Measurements from ENCODE around the gene HOXB5.

Gene HOXB5

DNA sequence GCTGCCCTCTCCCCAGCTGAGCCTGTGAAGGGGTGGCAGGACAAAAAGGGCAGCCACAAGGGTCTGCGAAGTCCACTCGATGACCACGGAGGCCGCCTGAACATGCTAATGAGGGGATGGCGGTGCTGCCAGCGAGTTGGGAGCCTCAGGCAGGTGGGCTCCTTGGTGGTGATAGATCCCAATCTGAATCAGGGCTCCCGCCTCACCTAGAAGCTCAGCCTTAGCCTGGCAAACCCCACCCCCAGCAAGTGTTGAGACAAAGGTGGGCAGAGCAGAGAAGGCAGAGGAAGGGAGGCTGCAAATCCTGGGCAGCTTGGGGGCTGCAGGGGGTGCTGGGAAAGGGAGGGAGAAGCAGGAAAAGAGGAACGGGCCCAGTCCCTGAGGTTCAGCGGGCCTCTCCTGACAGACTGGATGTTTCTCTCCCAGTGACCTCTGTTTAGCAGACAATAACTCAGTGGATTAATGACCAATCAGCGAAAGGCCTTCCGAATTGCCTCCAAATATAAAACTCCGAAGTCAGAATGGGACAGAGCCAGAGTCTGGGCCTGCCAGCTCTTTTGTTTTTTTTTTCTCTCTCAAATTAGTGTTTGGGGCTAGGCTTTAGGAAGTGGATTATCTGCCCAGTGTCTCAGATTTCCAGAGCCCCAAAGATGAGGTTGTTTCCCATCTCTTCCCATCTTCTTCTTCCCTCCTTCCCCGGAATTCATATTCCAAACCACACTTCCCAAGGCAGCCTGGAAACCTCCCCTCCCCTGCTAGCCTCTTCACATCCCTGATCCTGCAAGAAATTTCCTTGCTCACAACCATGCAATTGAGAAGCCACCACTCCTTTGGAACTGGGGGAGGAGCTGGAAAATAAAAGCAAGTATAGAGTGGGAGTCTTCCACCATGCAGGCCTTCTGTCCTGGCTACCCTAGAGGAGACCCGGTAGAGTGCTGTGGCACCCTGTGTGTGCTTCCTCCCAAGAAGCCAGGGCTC lies 33.5 kb downstream of the HOXB5 start:
- no peak for DNase-seq (ENCODE audit: low read depth in 3 of 3)

DNA sequence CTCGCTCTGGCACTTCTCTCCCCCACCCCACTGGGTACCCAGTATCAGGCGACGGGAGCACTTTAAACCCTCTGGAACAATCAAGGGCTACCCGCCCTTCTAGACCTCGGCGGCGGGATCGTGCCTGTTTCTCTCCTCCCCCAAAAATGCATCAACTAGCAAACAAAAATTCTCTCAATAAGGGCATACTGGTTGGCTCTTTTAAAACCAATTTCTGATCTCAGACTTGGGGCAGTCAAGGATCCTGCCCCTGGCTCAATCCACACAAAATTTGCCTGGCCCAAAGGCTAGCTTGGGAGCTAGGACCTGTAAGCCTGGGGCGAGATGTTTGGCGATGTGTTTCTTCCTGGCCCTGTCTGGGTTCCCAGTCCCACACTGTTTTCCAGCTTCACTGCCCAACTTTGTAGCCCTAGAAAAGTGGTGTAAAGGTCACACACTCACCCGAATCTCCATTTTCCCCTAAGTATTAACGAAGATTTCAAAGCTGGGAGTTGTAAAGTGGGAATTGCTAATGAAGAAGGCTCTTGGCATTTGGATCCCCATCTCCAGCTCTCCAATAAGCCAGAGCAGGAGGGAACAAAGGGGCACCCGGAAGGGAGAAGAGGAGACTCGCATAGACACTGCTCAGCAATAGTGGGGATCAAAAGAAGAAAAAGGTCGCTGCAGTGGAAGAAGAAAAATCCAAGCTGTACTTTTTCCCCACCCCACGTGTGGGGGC lies 34.3 kb downstream of the HOXB5 start:
- no peak for DNase-seq (ENCODE audit: low read depth in 3 of 3)

DNA sequence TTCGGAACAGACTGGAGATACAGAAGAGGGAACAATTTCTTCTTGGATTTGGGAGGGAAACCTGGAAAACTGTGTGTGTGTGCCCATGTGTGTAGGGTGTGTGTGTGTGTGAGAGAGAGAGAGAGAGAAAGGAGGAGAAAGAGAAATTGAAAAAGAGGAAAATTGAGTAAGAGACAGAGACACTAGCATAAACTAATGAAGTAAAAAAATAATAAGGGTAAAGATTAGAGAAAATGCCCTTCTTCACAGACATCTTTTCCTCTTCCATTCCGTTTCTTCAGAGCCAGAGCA lies 34.8 kb downstream of the HOXB5 start:
- DNase-seq (ENCODE audit: low read depth in 3 of 3) = no peak

GRCh38 chr17:48558057-48558830 lies 35.3 kb downstream of the HOXB5 start:
- DNase-seq (ENCODE audit: low read depth in 3 of 3) = no peak

DNA sequence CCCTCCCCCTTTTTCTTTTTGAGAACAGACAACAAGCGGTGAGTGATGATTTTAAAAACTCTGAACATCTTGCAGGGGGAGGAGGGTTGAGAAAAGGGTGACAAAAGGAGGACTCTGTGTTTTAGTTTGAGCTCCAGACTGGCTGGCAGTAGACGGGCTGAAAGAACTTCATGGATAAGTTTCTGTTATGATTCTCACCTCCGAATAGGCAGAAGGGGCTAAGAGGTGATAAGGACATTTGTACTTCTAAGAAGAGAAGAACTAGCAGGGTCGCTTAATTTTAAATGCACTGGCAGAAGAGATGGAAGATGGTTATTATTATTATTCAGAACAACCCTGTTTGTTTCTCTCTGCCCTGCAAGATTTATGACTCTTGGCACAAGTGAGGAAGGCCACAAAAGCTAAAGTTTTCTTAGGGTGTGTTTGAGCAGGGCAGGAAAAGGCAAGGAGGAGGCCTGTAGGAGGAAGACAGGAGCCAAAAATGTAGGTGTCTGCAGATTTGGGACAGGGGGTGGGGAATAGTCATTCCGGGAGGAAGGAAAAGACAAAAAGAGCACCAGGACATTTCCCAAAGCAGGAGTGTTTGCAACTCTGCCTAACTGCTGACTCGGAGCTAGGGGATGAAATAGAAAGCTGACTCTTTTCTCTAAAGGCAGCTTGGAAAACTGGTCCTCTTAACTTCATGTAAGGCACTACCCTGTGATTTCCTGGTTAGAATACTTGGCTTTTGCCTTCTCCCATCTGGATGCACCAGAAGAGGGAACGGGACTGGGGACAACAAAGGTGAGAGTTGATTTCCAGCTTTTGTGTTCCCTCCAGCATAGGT lies 36.8 kb downstream of the HOXB5 start:
- DNase-seq (ENCODE audit: low read depth in 3 of 3) = no peak

- no peak for DNase-seq (ENCODE audit: low read depth in 3 of 3)
Measured at GRCh38 chr17:48556229-48556575, 37.4 kb downstream of the HOXB5 start.

DNA sequence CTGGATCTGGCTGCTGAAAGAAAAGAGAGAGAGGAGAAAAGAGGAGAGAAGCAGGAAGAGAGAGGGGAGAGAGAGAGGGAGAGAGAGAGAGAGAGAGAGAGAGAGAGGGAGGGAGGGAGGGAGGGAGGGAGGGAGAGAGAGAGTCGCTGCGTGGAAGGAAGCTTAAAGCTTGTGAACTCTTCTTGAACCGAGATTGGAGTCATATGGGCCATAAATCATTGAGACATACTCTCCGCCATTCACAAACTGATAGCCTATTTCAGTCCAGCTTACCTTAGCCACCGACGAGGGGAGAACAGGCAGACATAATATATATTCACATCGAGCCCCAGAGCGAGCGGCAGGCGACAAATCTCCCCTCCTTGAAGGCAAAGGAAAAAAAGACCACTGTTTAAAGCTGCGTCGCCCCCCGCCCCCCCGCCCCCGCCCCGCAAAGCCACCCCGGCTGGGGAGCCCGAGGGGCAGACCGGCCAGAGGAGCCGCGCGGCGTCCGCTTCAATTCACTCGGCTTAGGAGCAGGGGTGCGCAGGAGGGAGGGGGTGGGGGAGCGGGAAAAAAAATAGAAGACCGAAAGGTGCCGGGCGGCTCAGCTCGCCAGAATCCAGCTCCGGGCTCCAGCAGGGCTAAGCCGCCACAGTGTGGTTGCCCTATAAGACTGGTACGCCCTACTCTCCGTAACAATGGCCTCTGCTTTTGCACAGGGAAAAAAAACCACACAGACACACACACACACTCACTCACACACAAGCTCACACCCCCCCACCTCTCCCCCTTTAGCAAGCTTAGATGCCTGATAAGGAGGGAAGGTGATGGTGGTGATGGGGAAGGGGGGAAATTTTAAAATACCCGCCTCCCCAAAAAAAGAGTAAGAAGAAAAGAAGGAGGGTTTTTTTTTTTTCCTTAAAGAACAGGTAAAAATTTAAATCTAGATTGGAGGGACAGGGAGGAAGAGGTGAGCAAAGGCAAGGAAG lies 38.0 kb downstream of the HOXB5 start:
- no peak for DNase-seq (ENCODE audit: low read depth in 3 of 3)

GRCh38 chr17:48554412-48555257 lies 38.9 kb downstream of the HOXB5 start:
- DNase-seq (ENCODE audit: low read depth in 3 of 3) = no peak

GRCh38 chr17:48553826-48554225 lies 39.8 kb downstream of the HOXB5 start:
- DNase-seq (ENCODE audit: low read depth in 3 of 3) = no peak

DNA sequence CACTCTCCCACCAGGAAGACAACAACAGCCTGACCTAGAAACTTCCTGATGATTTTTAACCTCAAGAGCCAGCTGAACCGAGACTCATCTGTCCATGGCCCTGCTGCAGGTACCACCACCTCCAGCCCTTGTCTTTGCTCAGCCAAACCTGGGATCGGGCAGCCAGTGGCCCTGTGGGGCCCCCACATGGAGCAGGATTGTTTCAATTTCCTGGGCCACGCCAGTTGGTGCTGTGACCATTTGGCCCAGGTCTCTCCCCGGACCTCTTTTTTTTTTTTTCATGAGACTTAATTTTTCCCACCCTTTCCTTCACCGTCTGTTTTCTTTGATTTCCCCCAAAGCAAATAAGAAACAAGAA lies 40.4 kb downstream of the HOXB5 start:
- DNase-seq (ENCODE audit: low read depth in 3 of 3) = no peak

GRCh38 chr17:48552466-48553189 lies 41.0 kb downstream of the HOXB5 start:
- no peak for DNase-seq (ENCODE audit: low read depth in 3 of 3)

- no peak for DNase-seq (ENCODE audit: low read depth in 3 of 3)
Measured at GRCh38 chr17:48551596-48552465, 41.7 kb downstream of the HOXB5 start.

DNA sequence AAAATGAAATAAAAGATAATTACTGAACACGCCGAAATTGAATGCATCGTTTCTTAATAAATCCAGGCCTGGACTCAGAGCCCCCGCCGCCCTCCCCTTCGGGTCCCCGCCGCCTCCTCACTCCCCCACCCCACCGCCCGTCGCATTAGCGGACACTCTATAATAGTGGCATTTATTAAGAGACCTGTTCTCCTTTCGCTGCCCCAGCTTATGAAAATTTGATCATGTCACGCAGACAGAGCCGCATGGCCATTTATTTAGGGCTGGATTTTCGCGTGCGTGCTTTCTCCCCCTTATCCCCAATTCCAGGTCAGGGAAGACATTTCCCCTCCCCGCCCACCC lies 42.4 kb downstream of the HOXB5 start:
- DNase-seq (ENCODE audit: low read depth in 3 of 3) = no peak

- DNase-seq (ENCODE audit: low read depth in 3 of 3) = no peak
Measured at GRCh38 chr17:48550502-48551213, 42.9 kb downstream of the HOXB5 start.

DNA sequence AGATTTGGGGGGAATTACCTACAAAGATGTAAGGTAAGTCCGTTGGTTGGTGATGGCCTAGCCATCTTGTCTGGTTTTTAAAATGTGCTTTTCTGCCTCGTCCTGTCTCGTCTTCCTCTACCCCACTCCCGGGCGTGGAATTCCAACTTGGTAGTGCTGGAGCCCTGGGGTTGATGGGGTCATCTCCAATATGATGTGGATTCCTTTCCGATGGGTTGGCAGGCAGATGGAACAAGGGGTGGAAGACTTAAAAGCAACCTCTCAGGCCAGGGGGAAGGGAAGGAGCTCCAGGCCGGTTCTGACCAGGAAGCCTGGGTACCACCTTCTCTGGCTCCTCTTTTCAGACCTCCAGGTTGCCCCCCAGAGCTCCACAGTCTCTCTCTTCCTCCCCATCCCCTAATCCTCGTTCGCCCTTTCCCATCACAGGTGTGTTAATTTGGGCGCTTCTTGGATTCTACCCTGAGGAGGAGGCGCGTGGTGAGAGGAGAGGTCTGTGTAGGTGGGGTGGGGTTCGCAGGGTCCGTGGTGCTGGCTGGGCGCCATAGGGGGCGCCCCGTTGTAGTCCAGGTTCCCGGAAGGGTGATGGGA lies 43.6 kb downstream of the HOXB5 start:
- no peak for DNase-seq (ENCODE audit: low read depth in 3 of 3)

DNA sequence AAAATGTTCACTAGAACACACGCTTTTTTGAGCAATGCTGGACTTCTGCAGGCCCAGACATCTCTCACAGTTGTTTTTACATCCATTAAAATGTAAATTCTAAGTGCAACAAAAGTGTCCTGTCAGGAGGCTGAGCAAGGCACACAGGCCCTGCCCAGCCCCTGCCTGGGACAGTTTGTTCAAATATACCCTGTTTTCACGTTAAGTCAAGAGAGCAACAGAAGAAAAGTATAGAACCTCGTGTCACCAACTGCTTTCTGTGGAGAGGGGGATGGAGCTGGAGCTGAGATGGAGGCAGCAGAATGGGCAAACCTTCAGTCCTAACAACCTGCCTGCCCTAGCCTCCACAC lies 44.3 kb downstream of the HOXB5 start:
- DNase-seq (ENCODE audit: low read depth in 3 of 3) = no peak

Measured in stimulated activated CD4-positive, alpha-beta T cell treated with anti-CD3 and anti-CD28 coated beads, TNF-alpha, amount 100 ng/mL, for 24 hours (primary cell).